Type B pancreatic cell (in vitro differentiated cells): ENCODE data around the gene ZNF560. TPM values are rescaled to one million over a fixed set of nuclear protein-coding genes. Genes with fewer than 3 reads are reported as not detected.

Source experiments
- DNase-seq: peaks from one replicate; pipeline ENCODE4 v3.0.0; 2021; ENCODE audit warnings: mixed read lengths; ENCODE audit not compliant: unreplicated experiment; ENCODE audit errors: extremely low spot score
- H3K27ac Mint-ChIP-seq: 2 replicates; pipeline ENCODE4 v1.8.0; 2021; ENCODE audit warnings: mild to moderate bottlenecking, mixed read lengths
- H3K27me3 Mint-ChIP-seq: 2 replicates; pipeline ENCODE4 v1.8.0; 2021; ENCODE audit warnings: mixed read lengths
- H3K36me3 Mint-ChIP-seq: 2 replicates; pipeline ENCODE4 v1.8.0; 2021; ENCODE audit warnings: mixed read lengths
- H3K4me1 Mint-ChIP-seq: one replicate; pipeline ENCODE4 v1.8.0; 2021; ENCODE audit warnings: mixed read lengths; ENCODE audit not compliant: unreplicated experiment
- H3K4me3 Mint-ChIP-seq: 2 replicates; pipeline ENCODE4 v1.8.0; 2021; ENCODE audit warnings: mild to moderate bottlenecking, mixed read lengths
- H3K9me3 Mint-ChIP-seq: 2 replicates; pipeline ENCODE4 v1.8.0; 2021; ENCODE audit warnings: mixed read lengths
- total RNA-seq: library from RNA; stranded (reverse); gene quantifications from 2 replicates; pipeline ENCODE4 v1.2.1, GENCODE V29; 2021; ENCODE audit warnings: low replicate concordance
- TF ChIP-seq, protein P1 (sequence below): fragments of 200-600 bp; sonication (generic); conservative IDR thresholded peaks from 2 replicates; pipeline ENCODE4 v1.5.0; 2021; ENCODE audit warnings: antibody characterized with exemption, mild to moderate bottlenecking

Gene ZNF560
- total RNA-seq, 1 donor from 2014 or later: 0.10 TPM

DNA sequence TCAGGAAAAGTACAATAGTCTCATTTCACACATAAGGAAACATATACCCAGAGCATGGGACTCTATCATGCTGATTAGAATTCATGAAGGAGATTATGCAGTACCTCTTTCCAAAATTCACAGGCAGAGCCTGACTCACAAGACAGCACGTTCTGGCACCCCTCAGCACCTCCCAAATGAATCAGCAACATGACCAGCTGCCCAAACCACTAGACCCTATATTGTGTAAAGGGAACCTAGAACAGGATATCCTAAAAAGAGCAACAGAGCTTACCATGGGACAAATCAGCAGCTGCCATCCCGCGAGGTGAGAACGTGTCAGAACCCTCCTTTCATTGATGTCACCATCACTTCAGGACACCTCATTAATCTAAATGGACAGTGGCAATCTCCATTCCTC lies 37.5 kb upstream of the ZNF560 start:
- no peak overlapping the region for H3K27ac Mint-ChIP-seq
- peaks cover 35% of the 10 kb centered on the region for H3K9me3 Mint-ChIP-seq
- H3K4me3 Mint-ChIP-seq: peak overlapping the region; percentile 58
- no peaks in the 10 kb centered on the region for H3K27me3 Mint-ChIP-seq
- H3K36me3 Mint-ChIP-seq: peaks cover 75% of the 10 kb centered on the region
- TF ChIP-seq, protein P1, sequence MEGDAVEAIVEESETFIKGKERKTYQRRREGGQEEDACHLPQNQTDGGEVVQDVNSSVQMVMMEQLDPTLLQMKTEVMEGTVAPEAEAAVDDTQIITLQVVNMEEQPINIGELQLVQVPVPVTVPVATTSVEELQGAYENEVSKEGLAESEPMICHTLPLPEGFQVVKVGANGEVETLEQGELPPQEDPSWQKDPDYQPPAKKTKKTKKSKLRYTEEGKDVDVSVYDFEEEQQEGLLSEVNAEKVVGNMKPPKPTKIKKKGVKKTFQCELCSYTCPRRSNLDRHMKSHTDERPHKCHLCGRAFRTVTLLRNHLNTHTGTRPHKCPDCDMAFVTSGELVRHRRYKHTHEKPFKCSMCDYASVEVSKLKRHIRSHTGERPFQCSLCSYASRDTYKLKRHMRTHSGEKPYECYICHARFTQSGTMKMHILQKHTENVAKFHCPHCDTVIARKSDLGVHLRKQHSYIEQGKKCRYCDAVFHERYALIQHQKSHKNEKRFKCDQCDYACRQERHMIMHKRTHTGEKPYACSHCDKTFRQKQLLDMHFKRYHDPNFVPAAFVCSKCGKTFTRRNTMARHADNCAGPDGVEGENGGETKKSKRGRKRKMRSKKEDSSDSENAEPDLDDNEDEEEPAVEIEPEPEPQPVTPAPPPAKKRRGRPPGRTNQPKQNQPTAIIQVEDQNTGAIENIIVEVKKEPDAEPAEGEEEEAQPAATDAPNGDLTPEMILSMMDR: no peak
- H3K4me1 Mint-ChIP-seq: peaks cover 8% of the 10 kb centered on the region
- no peak for DNase-seq

DNA sequence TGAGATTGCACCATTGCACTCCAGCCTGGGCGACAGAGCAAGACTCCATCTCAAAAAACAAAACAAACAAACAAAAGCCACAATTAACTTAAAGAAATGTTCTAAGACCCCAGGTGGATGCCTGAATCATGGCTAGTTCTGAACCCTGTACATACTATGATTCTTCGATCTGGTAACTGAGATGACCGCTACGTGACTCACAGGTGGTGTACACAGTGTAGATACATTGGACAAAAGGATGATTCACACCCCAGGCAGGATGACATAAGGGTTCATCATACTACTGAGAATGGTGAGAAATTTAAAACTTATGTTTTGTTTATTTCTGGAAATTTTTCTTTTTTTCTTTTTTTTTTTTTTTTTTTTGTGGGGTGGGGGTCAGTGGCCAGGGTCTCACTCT lies 33.5 kb upstream of the ZNF560 start:
- H3K36me3 Mint-ChIP-seq: peaks cover 88% of the 10 kb centered on the region
- no peaks in the 10 kb centered on the region for H3K27me3 Mint-ChIP-seq
- no peaks in the 10 kb centered on the region for H3K4me1 Mint-ChIP-seq
- H3K27ac Mint-ChIP-seq: no peak overlapping the region
- H3K4me3 Mint-ChIP-seq: no peak overlapping the region
- TF ChIP-seq, protein P1: no peak
- no peak for DNase-seq
- H3K9me3 Mint-ChIP-seq: peaks cover 21% of the 10 kb centered on the region

GRCh38 chr19:9528757-9529336 lies 30.4 kb upstream of the ZNF560 start:
- no peaks in the 10 kb centered on the region for H3K4me1 Mint-ChIP-seq
- H3K27me3 Mint-ChIP-seq: no peaks in the 10 kb centered on the region
- H3K9me3 Mint-ChIP-seq: peaks cover 31% of the 10 kb centered on the region
- no peak for DNase-seq
- TF ChIP-seq, protein P1: no peak
- H3K27ac Mint-ChIP-seq: no peak overlapping the region
- peak overlapping the region; percentile 36 for H3K4me3 Mint-ChIP-seq
- peaks cover 85% of the 10 kb centered on the region for H3K36me3 Mint-ChIP-seq

GRCh38 chr19:9523885-9524474 lies 25.6 kb upstream of the ZNF560 start:
- H3K4me1 Mint-ChIP-seq: no peaks in the 10 kb centered on the region
- no peak overlapping the region for H3K27ac Mint-ChIP-seq
- H3K27me3 Mint-ChIP-seq: no peaks in the 10 kb centered on the region
- H3K36me3 Mint-ChIP-seq: peaks cover 58% of the 10 kb centered on the region
- DNase-seq: no peak
- H3K4me3 Mint-ChIP-seq: no peak overlapping the region
- TF ChIP-seq, protein P1: no peak
- H3K9me3 Mint-ChIP-seq: peaks cover 20% of the 10 kb centered on the region

DNA sequence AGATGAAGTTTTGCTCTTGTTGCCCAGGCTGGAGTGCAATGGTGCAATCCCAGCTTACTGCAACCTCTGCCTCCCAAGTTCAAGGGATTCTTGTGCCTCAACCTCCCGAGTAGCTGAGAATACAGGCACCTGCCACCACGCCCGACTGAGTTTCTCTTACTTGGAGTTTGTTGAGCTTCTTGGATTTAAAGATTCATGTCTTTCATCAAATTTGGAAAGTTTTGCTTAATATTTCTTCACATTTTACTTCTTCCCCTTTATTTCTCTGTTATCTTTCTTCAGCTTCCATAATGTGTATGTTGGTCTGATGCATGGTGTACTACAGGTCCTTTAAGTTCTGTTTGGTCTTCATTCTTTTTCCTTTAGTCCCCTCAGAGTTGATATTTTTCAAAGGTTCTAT lies 8.9 kb upstream of the ZNF560 start:
- no peak overlapping the region for H3K4me3 Mint-ChIP-seq
- TF ChIP-seq, protein P1: no peak
- H3K27me3 Mint-ChIP-seq: no peaks in the 10 kb centered on the region
- H3K4me1 Mint-ChIP-seq: no peaks in the 10 kb centered on the region
- no peak overlapping the region for H3K27ac Mint-ChIP-seq
- H3K9me3 Mint-ChIP-seq: peaks cover 28% of the 10 kb centered on the region
- no peak for DNase-seq
- no peaks in the 10 kb centered on the region for H3K36me3 Mint-ChIP-seq
